Vagina (tissue), 2 donors: ENCODE data around the gene KIF16B.

Experiments used
- CTCF ChIP-seq, 3 experiments: fragments of 450-650 bp in 2 of 3; fragments of 200-600 bp in 1 of 3; sonication (generic) in 1 of 3; IDR thresholded peaks; one replicate each; pipeline ENCODE4 v1.5.1; 2017 to 2019; ENCODE audit warnings: antibody characterized with exemption in 3 of 3, mild to moderate bottlenecking in 2 of 3, moderate library complexity in 2 of 3
- POLR2AphosphoS5 ChIP-seq, 2 donors: sonication (generic); formaldehyde crosslinking; IDR thresholded peaks; one replicate each; pipeline ENCODE4 v1.9.0; 2017; ENCODE audit warnings: antibody characterized with exemption in 2 of 2, mild to moderate bottlenecking in 2 of 2, low read depth in 1 of 2; ENCODE audit not compliant: insufficient read depth in 1 of 2

- TF ChIP-seq CTCF (IDR thresholded peaks at IDR 0.05) (no peak), POLR2AphosphoS5 (IDR thresholded peaks at IDR 0.05; ENCODE audit: insufficient read depth in 1 of 2, low read depth in 1 of 2) (no peak)
Measured at GRCh38 chr20:16474363-16474762, 98.9 kb downstream of the KIF16B start.
